HepG2 (cell line): ENCODE data around the gene MAGEA10. TPM values are rescaled to one million over a fixed set of nuclear protein-coding genes. Genes with fewer than 3 reads are reported as not detected.

Source experiments
- ATAC-seq: fragments of 200-7000 bp; cut with Tn5 transposase; 3 replicates; pipeline ENCODE4 v1.9.1; 2020; ENCODE audit warnings: mild to moderate bottlenecking, moderate library complexity
- Bru-seq: library from RNA; stranded (reverse); fragments of 400-500 nt; gene quantifications from one replicate; lab custom pipeline; 2021; lab: Mats Ljungman, UMichigan
- BruChase-seq, 2 experiments: library from RNA; stranded (reverse); fragments of 400-500 nt; gene quantifications; one replicate each; lab custom pipeline; 2021; lab: Mats Ljungman, UMichigan
- BruUV-seq: library from RNA; stranded (reverse); fragments of 400-500 nt; replicated peaks from 2 replicates; lab custom pipeline; 2021; lab: Mats Ljungman, UMichigan
- CTCF ChIA-PET: fragments of 300-600 bp; formaldehyde crosslinking; extraction: SDS; loops from one replicate; lab custom pipeline; 2021; ENCODE audit warnings: low total read pairs, inconsistent platforms, low intra/inter-chr PET ratio; lab: Yijun Ruan, JAX
- POLR2A ChIA-PET: fragments of 350-600 bp; sonication (Branson Sonifier 250); formaldehyde crosslinking; loops from one replicate; lab custom pipeline; 2020; ENCODE audit warnings: antibody characterized with exemption, inconsistent platforms; lab: Yijun Ruan, JAX
- DNase-seq: peaks from one replicate; pipeline ENCODE4 v3.0.0-alpha.2; 2015; ENCODE audit warnings: low spot score
- FAIRE-seq: peaks from 3 replicates; lab custom pipeline; 2011; peaks lifted over from hg19 to GRCh38; lab: Jason Lieb, UNC
- H2AFZ ChIP-seq: one replicate; pipeline ENCODE4 v1.6.1; 2011; ENCODE audit warnings: low read length, inconsistent platforms
- H3K27ac ChIP-seq: fragments of 300-600 bp; 3 replicates; pipeline ENCODE4 v1.8.0; 2011; ENCODE audit warnings: mixed run types, mild to moderate bottlenecking, mixed read lengths, low read length, inconsistent platforms; ENCODE audit not compliant: insufficient read depth; ENCODE audit errors: extremely low read length
- H3K27me3 ChIP-seq, 2 experiments: fragments of 200-600 bp in 1 of 2; 2 replicates in 1 of 2; 3 replicates in 1 of 2; pipeline versions ENCODE4 v1.6.0 to v1.8.0; 2011; ENCODE audit warnings: low read length in 2 of 2, mild to moderate bottlenecking in 2 of 2, moderate library complexity in 2 of 2, inconsistent platforms in 1 of 2; ENCODE audit not compliant: insufficient read depth in 2 of 2, control insufficient read depth in 1 of 2
- H3K36me3 ChIP-seq, 2 experiments: fragments of 200-600 bp in 1 of 2; replicated peaks in 1 of 2; 2 replicates in 1 of 2; 3 replicates in 1 of 2; pipeline versions ENCODE4 v1.5.1 to v1.8.0; 2011; ENCODE audit warnings: low read length in 2 of 2, inconsistent platforms in 1 of 2; ENCODE audit not compliant: insufficient read depth in 2 of 2, control insufficient read depth in 1 of 2
- H3K4me1 ChIP-seq: 2 replicates; pipeline ENCODE4 v1.5.1; 2012; ENCODE audit warnings: low read length, inconsistent platforms; ENCODE audit not compliant: insufficient read depth
- H3K4me2 ChIP-seq: 2 replicates; pipeline ENCODE4 v1.6.0; 2011; ENCODE audit warnings: low read depth, low read length, inconsistent platforms
- H3K4me3 ChIP-seq, 3 experiments: fragments of 200-600 bp in 1 of 3; sonication (generic), shearing (Covaris generic) in 1 of 3; replicated peaks in 1 of 3; 2 replicates each; pipeline ENCODE4 v1.5.1; 2011 to 2016; ENCODE audit warnings: low read length in 3 of 3, inconsistent platforms in 2 of 3, low read depth in 2 of 3, mild to moderate bottlenecking in 2 of 3, control low read depth in 1 of 3, mixed read lengths in 1 of 3; ENCODE audit not compliant: insufficient read depth in 1 of 3
- H3K79me2 ChIP-seq: one replicate; pipeline ENCODE4 v1.6.1; 2011; ENCODE audit warnings: low read length, inconsistent platforms; ENCODE audit not compliant: insufficient read depth
- H3K9ac ChIP-seq: 2 replicates; pipeline ENCODE4 v1.6.0; 2011; ENCODE audit warnings: mild to moderate bottlenecking, low read depth, low read length, inconsistent platforms; ENCODE audit not compliant: insufficient read depth
- H3K9me3 ChIP-seq: 2 replicates; pipeline ENCODE4 v1.5.1; 2012; ENCODE audit warnings: mild to moderate bottlenecking, low read length
- H4K20me1 ChIP-seq: 2 replicates; pipeline ENCODE4 v1.6.0; 2011; ENCODE audit warnings: inconsistent platforms, mild to moderate bottlenecking, low read length, moderate library complexity; ENCODE audit not compliant: insufficient read depth
- ETV5 ChIP-seq: IDR thresholded peaks from 2 replicates; pipeline ENCODE4 v1.6.1; 2018; ENCODE audit warnings: missing biosample characterization, missing genetic modification reagents, inconsistent platforms, borderline replicate concordance
- GTF3A ChIP-seq: sonication (generic); formaldehyde crosslinking; conservative IDR thresholded peaks from 2 replicates; pipeline ENCODE4 v1.4.0; 2020; ENCODE audit warnings: mild to moderate bottlenecking, missing genetic modification reagents
- MAFG ChIP-seq: sonication (generic); formaldehyde crosslinking; IDR thresholded peaks from 2 replicates; pipeline ENCODE4 v1.5.1; 2020; ENCODE audit warnings: mild to moderate bottlenecking, missing genetic modification reagents
- RARG ChIP-seq: sonication (generic); formaldehyde crosslinking; IDR thresholded peaks from 2 replicates; pipeline ENCODE4 v1.4.0; 2020; ENCODE audit warnings: low read depth, mild to moderate bottlenecking, missing genetic modification reagents
- RXRA ChIP-seq: sonication (generic); formaldehyde crosslinking; IDR thresholded peaks from 2 replicates; pipeline ENCODE4 v1.5.1; 2020; ENCODE audit warnings: missing genetic modification reagents
- SMAD9 ChIP-seq: sonication (generic); formaldehyde crosslinking; IDR thresholded peaks from 2 replicates; pipeline ENCODE4 v1.5.1; 2020; ENCODE audit warnings: mild to moderate bottlenecking, missing genetic modification reagents
- TEAD3 ChIP-seq: optimal IDR thresholded peaks from 2 replicates; pipeline ENCODE3; 2016; ENCODE audit warnings: borderline replicate concordance
- ZBTB1 ChIP-seq: sonication (generic); formaldehyde crosslinking; IDR thresholded peaks from 2 replicates; pipeline ENCODE4 v1.4.0; 2020; ENCODE audit warnings: missing genetic modification reagents, borderline replicate concordance
- ZMYM3 ChIP-seq: sonication (generic); formaldehyde crosslinking; IDR thresholded peaks from 2 replicates; pipeline ENCODE4 v1.5.1; 2020; ENCODE audit warnings: mild to moderate bottlenecking, missing genetic modification reagents
- ZNF33A ChIP-seq: sonication (generic); formaldehyde crosslinking; IDR thresholded peaks from 2 replicates; pipeline ENCODE4 v1.5.1; 2020; ENCODE audit warnings: missing genetic modification reagents, mild to moderate bottlenecking, moderate library complexity, borderline replicate concordance
- ZNF7 ChIP-seq: IDR thresholded peaks from 2 replicates; pipeline ENCODE4 v1.6.1; 2016; ENCODE audit warnings: missing biosample characterization, missing genetic modification reagents
- ZSCAN22 ChIP-seq: sonication (generic); formaldehyde crosslinking; IDR thresholded peaks from 2 replicates; pipeline ENCODE4 v1.4.0; 2020; ENCODE audit warnings: mild to moderate bottlenecking, missing genetic modification reagents
- WGBS: methylation state at CpG from one replicate; pipeline ENCODE4 v1.1.6; 2017; ENCODE audit warnings: low lambda C conversion rate; 5-methylcytosine and 5-hydroxymethylcytosine counted together
- in situ Hi-C: cut with HindIII; loops from 2 replicates; pipeline ENCODE4 v1.10.0; 2017; ENCODE audit warnings: low pct_unique_long_range_greater_than_20kb; ENCODE audit not compliant: extremely low pct_ligation_motif_present
- intact Hi-C: fragments of 100-400 bp; cut with micrococcal nuclease; formaldehyde crosslinking; loops from one replicate; pipeline ENCODE4 v1.10.0; 2022; ENCODE audit not compliant: unreplicated experiment
- long read RNA-seq, 2 experiments: library from RNA in 1 of 2; library from polyadenylated mRNA in 1 of 2; stranded (forward) in 1 of 2; unstranded in 1 of 2; transcript quantifications; one replicate each; pipeline ENCODE4 v2.0.0, GENCODE V29; 2019 to 2022
- polyA minus RNA-seq, 3 experiments: library from RNA; depleted of rRNA, polyadenylated mRNA; stranded (reverse); fragments of >200 nt; gene quantifications; 2 replicates each; pipeline ENCODE4 v1.2.3, GENCODE V29; 2011; ENCODE audit warnings: low replicate concordance in 1 of 3
- polyA plus RNA-seq, 8 experiments: library from polyadenylated mRNA; depleted of rRNA in 3 of 8; stranded (reverse) in 7 of 8; unstranded in 1 of 8; fragments of >200 nt; fragmentation: Illumina TruSeq in 4 of 8; extraction: Trizol in 4 of 8; gene quantifications; 2 replicates each; pipeline versions ENCODE4 v1.2.1 to v1.2.3, GENCODE V29; 2011 to 2016; ENCODE audit warnings: low read depth in 4 of 8, missing spikeins in 1 of 8, mixed read lengths in 1 of 8; ENCODE audit not compliant: insufficient read depth in 1 of 8
- total RNA-seq, 5 experiments: library from RNA; depleted of rRNA; stranded (reverse); fragments of >200 nt; fragmentation: Illumina TruSeq; extraction: Trizol; gene quantifications; 2 replicates each; pipeline ENCODE4 v1.2.3, GENCODE V29; 2016; ENCODE audit warnings: low read depth in 1 of 5
- TF ChIP-seq, protein P1 (sequence below): IDR thresholded peaks from 2 replicates; pipeline ENCODE4 v1.6.1; 2016
- TF ChIP-seq, protein P2 (sequence below): sonication (generic); formaldehyde crosslinking; IDR thresholded peaks from 2 replicates; pipeline ENCODE4 v1.4.0; 2020; ENCODE audit warnings: missing genetic modification reagents

Gene MAGEA10
- total RNA-seq (2016; rRNA removed; fragmentation: Illumina TruSeq; extraction: Trizol) = not detected in 2 replicates
- total RNA-seq (2016; cell fraction: cytosol; rRNA removed; fragmentation: Illumina TruSeq; extraction: Trizol; ENCODE audit: low read depth) = not detected in 2 replicates
- not detected in 2 replicates for total RNA-seq (2016; cell fraction: insoluble cytoplasmic fraction; rRNA removed; fragmentation: Illumina TruSeq; extraction: Trizol)
- not detected in 2 replicates for total RNA-seq (2016; cell fraction: membrane; rRNA removed; fragmentation: Illumina TruSeq; extraction: Trizol)
- not detected in 2 replicates for total RNA-seq (2016; cell fraction: nucleus; rRNA removed; fragmentation: Illumina TruSeq; extraction: Trizol)
- not detected in 2 replicates for polyA plus RNA-seq (2011; rRNA removed)
- not detected in 2 replicates for polyA plus RNA-seq (2011; cell fraction: cytosol; rRNA removed)
- polyA plus RNA-seq (2011; cell fraction: nucleus; rRNA removed) = not detected in 2 replicates
- polyA plus RNA-seq (2012) = not detected in 2 replicates
- polyA plus RNA-seq (2016; cell fraction: cytosol; fragmentation: Illumina TruSeq; extraction: Trizol; ENCODE audit: low read depth) = not detected in 2 replicates
- polyA plus RNA-seq (2016; cell fraction: insoluble cytoplasmic fraction; fragmentation: Illumina TruSeq; extraction: Trizol; ENCODE audit: low read depth) = not detected in 2 replicates
- polyA plus RNA-seq (2016; cell fraction: membrane; fragmentation: Illumina TruSeq; extraction: Trizol; ENCODE audit: low read depth) = not detected in 2 replicates
- not detected in 2 replicates for polyA plus RNA-seq (2016; cell fraction: nucleus; fragmentation: Illumina TruSeq; extraction: Trizol; ENCODE audit: insufficient read depth, low read depth)
- not detected in 2 replicates for polyA minus RNA-seq (2011; rRNA and poly(A)+ RNA removed; ENCODE audit: low replicate concordance)
- not detected in 2 replicates for polyA minus RNA-seq (2011; cell fraction: cytosol; rRNA and poly(A)+ RNA removed)
- not detected in 2 replicates for polyA minus RNA-seq (2011; cell fraction: nucleus; rRNA and poly(A)+ RNA removed)
- not detected for Bru-seq, nascent RNA
- not detected for BruChase-seq, experiment 1, labeled RNA remaining after a 6-hour chase
- BruChase-seq, experiment 2, labeled RNA remaining after a 2-hour chase = not detected
- long read RNA-seq, experiment 1 = 0 reads
- long read RNA-seq, experiment 2 = 0 reads

- H3K9me3 ChIP-seq = no peaks in the 10 kb centered on the region
- no peaks in the 10 kb centered on the region for H3K27me3 ChIP-seq
- DNase-seq (no peak), ATAC-seq (no peak), FAIRE-seq (no peak)
- 26% methylated on average over 4 of the region's 16 CpGs for WGBS
- H3K4me2 ChIP-seq = no peak within 1 kb of the TSS
- no peaks in the 10 kb centered on the region for H3K4me1 ChIP-seq
- H4K20me1 ChIP-seq = no peaks in the 10 kb centered on the region
- no peak within 1 kb of the TSS for H3K4me3 ChIP-seq
- no TSS peak for BruUV-seq
- H3K27ac ChIP-seq = no peak within 1 kb of the TSS
- no peaks in the 10 kb centered on the region for H3K36me3 ChIP-seq
- no peak within 1 kb of the TSS for H3K9ac ChIP-seq
- intact Hi-C loops = no loop called here
- ChIA-PET CTCF (no interaction called here), POLR2A (no interaction called here)
- in situ Hi-C loops = no loop called here
- no peaks in the 10 kb centered on the region for H3K79me2 ChIP-seq
- H2AFZ ChIP-seq = no peak within 1 kb of the TSS
- TF ChIP-seq SMAD9 (CRISPR knock-in tag) = no peak
- no peak for TF ChIP-seq RARG (CRISPR knock-in tag)
- no peak for TF ChIP-seq GTF3A
- TF ChIP-seq ZBTB1 (CRISPR knock-in tag) = no peak
- no peak for TF ChIP-seq TEAD3
- no peak for TF ChIP-seq RXRA (CRISPR knock-in tag)
- TF ChIP-seq, protein P1, sequence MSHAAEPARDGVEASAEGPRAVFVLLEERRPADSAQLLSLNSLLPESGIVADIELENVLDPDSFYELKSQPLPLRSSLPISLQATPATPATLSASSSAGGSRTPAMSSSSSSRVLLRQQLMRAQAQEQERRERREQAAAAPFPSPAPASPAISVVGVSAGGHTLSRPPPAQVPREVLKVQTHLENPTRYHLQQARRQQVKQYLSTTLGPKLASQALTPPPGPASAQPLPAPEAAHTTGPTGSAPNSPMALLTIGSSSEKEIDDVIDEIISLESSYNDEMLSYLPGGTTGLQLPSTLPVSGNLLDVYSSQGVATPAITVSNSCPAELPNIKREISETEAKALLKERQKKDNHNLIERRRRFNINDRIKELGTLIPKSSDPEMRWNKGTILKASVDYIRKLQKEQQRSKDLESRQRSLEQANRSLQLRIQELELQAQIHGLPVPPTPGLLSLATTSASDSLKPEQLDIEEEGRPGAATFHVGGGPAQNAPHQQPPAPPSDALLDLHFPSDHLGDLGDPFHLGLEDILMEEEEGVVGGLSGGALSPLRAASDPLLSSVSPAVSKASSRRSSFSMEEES (CRISPR knock-in tag) = no peak
- TF ChIP-seq ETV5 (CRISPR knock-in tag) = no peak
- TF ChIP-seq, protein P2, sequence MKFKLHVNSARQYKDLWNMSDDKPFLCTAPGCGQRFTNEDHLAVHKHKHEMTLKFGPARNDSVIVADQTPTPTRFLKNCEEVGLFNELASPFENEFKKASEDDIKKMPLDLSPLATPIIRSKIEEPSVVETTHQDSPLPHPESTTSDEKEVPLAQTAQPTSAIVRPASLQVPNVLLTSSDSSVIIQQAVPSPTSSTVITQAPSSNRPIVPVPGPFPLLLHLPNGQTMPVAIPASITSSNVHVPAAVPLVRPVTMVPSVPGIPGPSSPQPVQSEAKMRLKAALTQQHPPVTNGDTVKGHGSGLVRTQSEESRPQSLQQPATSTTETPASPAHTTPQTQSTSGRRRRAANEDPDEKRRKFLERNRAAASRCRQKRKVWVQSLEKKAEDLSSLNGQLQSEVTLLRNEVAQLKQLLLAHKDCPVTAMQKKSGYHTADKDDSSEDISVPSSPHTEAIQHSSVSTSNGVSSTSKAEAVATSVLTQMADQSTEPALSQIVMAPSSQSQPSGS (CRISPR knock-in tag) = no peak
- TF ChIP-seq ZNF7 (CRISPR knock-in tag) = no peak
- no peak for TF ChIP-seq ZNF33A (CRISPR knock-in tag)
- TF ChIP-seq ZSCAN22 (CRISPR knock-in tag) = no peak
- no peak for TF ChIP-seq MAFG (CRISPR knock-in tag)
- TF ChIP-seq ZMYM3 (CRISPR knock-in tag) = no peak
- TF ChIP-seq, all 625 proteins: peak for 0
Observed at GRCh38 chrX:152138388-152138784, at the start of gene MAGEA10. MAGEA10 (minus strand) TSS chrX:152138577; CDS start chrX:152135620, 2,957 bp downstream.
